Measurements from ENCODE around the gene SYNE3. TPM values are rescaled to one million over a fixed set of nuclear protein-coding genes. Genes with fewer than 3 reads are reported as not detected.
A peak's percentile ranks its signal among the peaks of the same experiment; 100 is the strongest.

SYNE3 gene
- total RNA-seq, 1 experiment from 2014 or later: 21.2 TPM

- H3K4me3 Mint-ChIP-seq (ENCODE audit: unreplicated experiment): no peak overlapping the region
- intact Hi-C loops (cut with micrococcal nuclease; ENCODE audit: unreplicated experiment): loop anchor here (2.0 kb wide), 3 partner anchors 16 to 66 kb away; partner anchors contain the start of gene GLRX5
- peaks cover 35% of the 10 kb centered on the region for H3K36me3 Mint-ChIP-seq (ENCODE audit: insufficient read depth, unreplicated experiment)
- CTCF ChIA-PET: interaction anchor here (1.0 to 2.4 kb wide), 10 partner anchors 17 to 58 kb away, joined by 3 to 24 read pairs (median 6); partner anchors contain the start of gene SYNE3
- peaks cover 53% of the 10 kb centered on the region for H3K4me1 ChIP-seq
- TSS peak; percentile 97 for BruUV-seq (replicated peaks)
- no peaks in the 10 kb centered on the region for H3K36me3 ChIP-seq (ENCODE audit: control insufficient read depth, insufficient read depth, low read length)
- no peaks in the 10 kb centered on the region for H3K9me3 Mint-ChIP-seq (ENCODE audit: unreplicated experiment)
- no peaks in the 10 kb centered on the region for H3K9me3 ChIP-seq
- peak overlapping the region; percentile 94 for H3K27ac Mint-ChIP-seq (ENCODE audit: unreplicated experiment)
- no peak for DNase-seq
- no peak for TF ChIP-seq CTCF (IDR thresholded peaks at IDR 0.05; ENCODE audit: insufficient read depth in 1 of 2, low read depth in 1 of 2, low read length in 1 of 2, severe bottlenecking in 1 of 2, unreplicated experiment in 1 of 2)
- H3K4me3 ChIP-seq (ENCODE audit: low read depth, low read length): no peak overlapping the region
- H3K27me3 Mint-ChIP-seq (ENCODE audit: insufficient read depth, unreplicated experiment): no peaks in the 10 kb centered on the region
- peaks cover 41% of the 10 kb centered on the region for H3K4me1 Mint-ChIP-seq (ENCODE audit: low read depth, unreplicated experiment)
- H3K27me3 ChIP-seq (replicated peaks; ENCODE audit: control insufficient read depth, insufficient read depth, low read length): no peaks in the 10 kb centered on the region
- POLR2A ChIA-PET: interaction anchor here (0.5 to 1.8 kb wide), 10 partner anchors 16 to 65 kb away, joined by 3 to 15 read pairs (median 4); partner anchors contain the start of gene GLRX5
Measured at GRCh38 chr14:95469134-95469481, 47.3 kb downstream of the SYNE3 start.

GRCh38 chr14:95468448-95469133, 47.9 kb downstream of the SYNE3 start:
- TF ChIP-seq CTCF (IDR thresholded peaks at IDR 0.05; ENCODE audit: insufficient read depth in 1 of 2, low read depth in 1 of 2, low read length in 1 of 2, severe bottlenecking in 1 of 2, unreplicated experiment in 1 of 2): no peak
- Histone ChIP-seq H3K27me3 (replicated peaks; ENCODE audit: control insufficient read depth, insufficient read depth, low read length) (no peaks in the 10 kb centered on the region), H3K4me3 (ENCODE audit: low read depth, low read length) (no peak overlapping the region), H3K4me1 (peaks cover 58% of the 10 kb centered on the region), H3K36me3 (ENCODE audit: control insufficient read depth, insufficient read depth, low read length) (no peaks in the 10 kb centered on the region), H3K9me3 (no peaks in the 10 kb centered on the region)
- BruUV-seq (replicated peaks): no TSS peak
- H3K27me3 Mint-ChIP-seq (ENCODE audit: insufficient read depth, unreplicated experiment): no peaks in the 10 kb centered on the region
- H3K36me3 Mint-ChIP-seq (ENCODE audit: insufficient read depth, unreplicated experiment): peaks cover 30% of the 10 kb centered on the region
- CTCF ChIA-PET: interaction anchor here (1.0 to 2.4 kb wide), 10 partner anchors 16 to 58 kb away, joined by 3 to 24 read pairs (median 6); partner anchors contain the start of gene SYNE3
- POLR2A ChIA-PET: interaction anchor here (0.5 to 1.8 kb wide), 12 partner anchors 12 to 66 kb away, joined by 3 to 15 read pairs (median 4); partner anchors contain the start of gene GLRX5
- peaks cover 41% of the 10 kb centered on the region for H3K4me1 Mint-ChIP-seq (ENCODE audit: low read depth, unreplicated experiment)
- H3K4me3 Mint-ChIP-seq (ENCODE audit: unreplicated experiment): peak overlapping the region; percentile 57
- intact Hi-C loops (cut with micrococcal nuclease; ENCODE audit: unreplicated experiment): loop anchor here (1.0 to 2.0 kb wide), 5 partner anchors 16 to 66 kb away; partner anchors contain the start of gene GLRX5
- H3K27ac Mint-ChIP-seq (ENCODE audit: unreplicated experiment): peak overlapping the region; percentile 94
- peak; percentile 88 to 94 for DNase-seq
- H3K9me3 Mint-ChIP-seq (ENCODE audit: unreplicated experiment): no peaks in the 10 kb centered on the region

GRCh38 chr14:95467657-95468056, 48.8 kb downstream of the SYNE3 start:
- Histone ChIP-seq H3K4me3 (ENCODE audit: low read depth, low read length) (no peak overlapping the region), H3K9me3 (no peaks in the 10 kb centered on the region), H3K4me1 (peaks cover 59% of the 10 kb centered on the region), H3K36me3 (ENCODE audit: control insufficient read depth, insufficient read depth, low read length) (no peaks in the 10 kb centered on the region), H3K27me3 (replicated peaks; ENCODE audit: control insufficient read depth, insufficient read depth, low read length) (no peaks in the 10 kb centered on the region)
- intact Hi-C loops (cut with micrococcal nuclease; ENCODE audit: unreplicated experiment): loop anchor here (1.0 to 2.0 kb wide), 5 partner anchors 15 to 67 kb away; partner anchors contain the start of gene GLRX5
- Mint-ChIP-seq H3K27me3 (ENCODE audit: insufficient read depth, unreplicated experiment) (no peaks in the 10 kb centered on the region), H3K36me3 (ENCODE audit: insufficient read depth, unreplicated experiment) (peaks cover 30% of the 10 kb centered on the region), H3K27ac (ENCODE audit: unreplicated experiment) (peak overlapping the region; percentile 94), H3K4me1 (ENCODE audit: low read depth, unreplicated experiment) (peaks cover 36% of the 10 kb centered on the region), H3K9me3 (ENCODE audit: unreplicated experiment) (no peaks in the 10 kb centered on the region), H3K4me3 (ENCODE audit: unreplicated experiment) (no peak overlapping the region)
- ChIA-PET CTCF (interaction anchor here (1.6 to 2.4 kb wide), 5 partner anchors 15 to 59 kb away, joined by 4 to 24 read pairs (median 11); no protein-coding TSS in a partner anchor), POLR2A (interaction anchor here (1.8 kb wide), 1 partner anchor 24 kb away, joined by 15 read pairs; no protein-coding TSS in a partner anchor)
- no peak for DNase-seq
- no TSS peak for BruUV-seq (replicated peaks)
- no peak for TF ChIP-seq CTCF (IDR thresholded peaks at IDR 0.05; ENCODE audit: insufficient read depth in 1 of 2, low read depth in 1 of 2, low read length in 1 of 2, severe bottlenecking in 1 of 2, unreplicated experiment in 1 of 2)
